HG02973 (cell line): ENCODE data around the gene SRA1.

Experiments
- ATAC-seq: cut with Tn5 transposase; IDR thresholded peaks from one replicate; pipeline ENCODE4 v1.9.1; 2021; ENCODE audit warnings: moderate library complexity; ENCODE audit not compliant: unreplicated experiment

SRA1 gene

GRCh38 chr5:140571105-140571504 lies 13.8 kb upstream of the SRA1 start:
- no peak for ATAC-seq

- ATAC-seq: no peak
Measured at GRCh38 chr5:140570488-140570887, 13.2 kb upstream of the SRA1 start.

- no peak for ATAC-seq
Measured at GRCh38 chr5:140570058-140570457, 12.8 kb upstream of the SRA1 start.

- no peak for ATAC-seq
Measured at GRCh38 chr5:140569197-140569596, 11.9 kb upstream of the SRA1 start.

- no peak for ATAC-seq
Measured at GRCh38 chr5:140568443-140569063, 11.3 kb upstream of the SRA1 start.

GRCh38 chr5:140567871-140568270 lies 10.6 kb upstream of the SRA1 start:
- no peak for ATAC-seq

GRCh38 chr5:140567136-140567818 lies 10.0 kb upstream of the SRA1 start:
- ATAC-seq: no peak

GRCh38 chr5:140566665-140567064 lies 9.4 kb upstream of the SRA1 start:
- ATAC-seq: no peak

GRCh38 chr5:140565780-140566095 lies 8.5 kb upstream of the SRA1 start:
- ATAC-seq: no peak

- ATAC-seq: no peak
Measured at GRCh38 chr5:140565024-140565779, 7.9 kb upstream of the SRA1 start.

- ATAC-seq: peak; percentile 84
Measured at GRCh38 chr5:140564196-140565023, 7.1 kb upstream of the SRA1 start, which contains the start of the genes APBB3 and SLC35A4. Gene APBB3, minus strand, starts transcription at chr5:140564598. Its CDS starts 353 bp downstream, at chr5:140564245. Gene SLC35A4, plus strand, starts transcription at chr5:140564828. Its CDS starts 2,342 bp downstream, at chr5:140567170.

- ATAC-seq: no peak
Measured at GRCh38 chr5:140563596-140563995, 6.3 kb upstream of the SRA1 start.

- no peak for ATAC-seq
Measured at GRCh38 chr5:140561753-140562523, 4.7 kb upstream of the SRA1 start.

- no peak for ATAC-seq
Measured at GRCh38 chr5:140560227-140560626, 3.0 kb upstream of the SRA1 start.

- no peak for ATAC-seq
Measured at GRCh38 chr5:140558542-140558941, 1.3 kb upstream of the SRA1 start.

- no peak for ATAC-seq
Measured at GRCh38 chr5:140557965-140558364, 692 bp upstream of the SRA1 start.

- no peak for ATAC-seq
Measured at GRCh38 chr5:140556438-140556837, 835 bp downstream of the SRA1 start.

- ATAC-seq: no peak
Measured at GRCh38 chr5:140555747-140556312, 1.4 kb downstream of the SRA1 start.

- ATAC-seq: no peak
Measured at GRCh38 chr5:140554454-140554853, 2.8 kb downstream of the SRA1 start.

- no peak for ATAC-seq
Measured at GRCh38 chr5:140553657-140554056, 3.6 kb downstream of the SRA1 start.
